Measurements from ENCODE around the gene KANSL2.
"Not testable (repeated sequence)": the region's sequence is repeated elsewhere in the genome, so short reads cannot be mapped to it uniquely, and the experiment has no call there.

KANSL2 gene

DNA sequence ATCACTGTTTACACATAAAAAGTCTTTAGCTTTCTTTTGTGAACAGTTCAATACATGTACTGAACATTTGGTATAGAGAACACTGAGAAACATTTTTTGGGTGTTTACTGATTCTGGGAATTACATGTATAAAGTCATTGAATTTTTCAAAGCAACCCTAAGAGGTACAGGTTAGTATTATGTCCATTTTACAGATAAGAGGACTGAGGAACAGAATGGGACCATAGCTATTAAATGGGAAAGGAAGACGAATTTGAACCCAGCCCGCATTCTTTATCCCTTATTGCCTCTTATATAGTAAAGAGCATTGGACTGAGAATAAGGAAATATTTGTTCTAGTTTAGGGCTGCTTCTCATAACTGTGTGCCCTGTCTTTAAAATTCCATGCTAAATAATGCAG, 889 bp upstream of the KANSL2 start:
- DNase-seq = no peak

GRCh38 chr12:48682533-48682905, 481 bp upstream of the KANSL2 start:
- not testable (repeated sequence) for DNase-seq

DNA sequence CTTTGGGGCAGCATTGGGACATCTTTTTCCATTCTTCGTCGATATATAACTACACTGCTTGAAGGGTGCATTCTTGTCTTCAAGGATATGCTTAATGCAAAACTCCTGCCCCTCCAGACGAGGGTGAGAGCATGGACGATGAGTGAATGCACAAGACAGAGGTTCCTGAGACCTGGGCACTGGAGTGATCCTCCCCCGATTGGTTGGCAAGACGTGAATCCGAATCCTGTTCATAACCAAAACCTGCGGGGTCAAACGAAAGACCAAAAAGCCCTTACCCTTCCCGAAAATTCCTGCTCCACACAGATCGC, 684 bp downstream of the KANSL2 start:
- DNase-seq = no peak

DNA sequence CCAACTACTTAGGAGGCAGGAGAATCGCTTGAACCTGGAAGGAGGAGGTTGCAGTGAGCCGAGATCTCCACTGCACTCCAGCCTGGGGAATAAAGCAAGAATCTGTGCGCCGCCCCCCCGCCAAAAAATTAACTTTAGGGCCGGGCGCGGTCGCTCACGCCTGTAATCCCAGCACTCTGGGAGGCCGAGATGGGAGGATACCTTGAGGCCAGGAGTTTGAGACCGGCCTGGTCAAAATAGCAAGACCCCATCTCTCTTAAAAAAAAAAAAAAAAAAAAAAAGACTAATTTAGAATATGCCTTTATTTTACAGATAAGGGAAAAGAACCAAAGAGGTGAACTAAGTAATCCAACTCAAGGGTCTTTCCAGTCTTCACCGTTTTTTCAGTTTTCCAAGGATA, 1.2 kb downstream of the KANSL2 start:
- DNase-seq = no peak

DNA sequence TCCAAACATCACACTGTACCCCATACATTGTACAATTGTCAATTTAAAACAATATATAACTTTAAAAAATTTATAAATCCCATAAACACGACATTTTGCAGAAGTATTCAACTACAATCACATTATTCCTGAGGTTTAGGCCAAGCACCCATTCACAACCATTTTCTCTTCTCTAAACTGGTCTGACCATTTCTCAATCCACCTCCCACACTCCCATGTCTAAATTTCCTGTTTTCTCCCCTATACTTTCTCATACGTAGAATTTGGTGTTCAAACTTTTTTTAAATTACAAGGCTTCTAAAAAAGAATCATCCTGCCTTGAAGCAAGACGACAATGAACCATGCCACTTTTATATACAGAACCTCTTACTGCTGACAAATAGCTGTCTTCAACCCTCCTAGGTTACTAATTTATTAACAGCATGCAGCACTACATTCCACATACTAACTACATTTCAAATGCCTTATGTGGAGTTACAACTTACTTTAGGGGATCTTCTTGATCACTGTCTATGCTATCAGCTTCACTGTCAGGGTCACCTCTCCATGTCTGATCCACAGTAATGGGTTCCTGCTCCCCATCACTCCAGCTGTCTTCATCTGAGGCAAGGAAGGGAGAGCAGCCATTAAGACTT, 3.4 kb downstream of the KANSL2 start:
- DNase-seq = peak; percentile 51

DNA sequence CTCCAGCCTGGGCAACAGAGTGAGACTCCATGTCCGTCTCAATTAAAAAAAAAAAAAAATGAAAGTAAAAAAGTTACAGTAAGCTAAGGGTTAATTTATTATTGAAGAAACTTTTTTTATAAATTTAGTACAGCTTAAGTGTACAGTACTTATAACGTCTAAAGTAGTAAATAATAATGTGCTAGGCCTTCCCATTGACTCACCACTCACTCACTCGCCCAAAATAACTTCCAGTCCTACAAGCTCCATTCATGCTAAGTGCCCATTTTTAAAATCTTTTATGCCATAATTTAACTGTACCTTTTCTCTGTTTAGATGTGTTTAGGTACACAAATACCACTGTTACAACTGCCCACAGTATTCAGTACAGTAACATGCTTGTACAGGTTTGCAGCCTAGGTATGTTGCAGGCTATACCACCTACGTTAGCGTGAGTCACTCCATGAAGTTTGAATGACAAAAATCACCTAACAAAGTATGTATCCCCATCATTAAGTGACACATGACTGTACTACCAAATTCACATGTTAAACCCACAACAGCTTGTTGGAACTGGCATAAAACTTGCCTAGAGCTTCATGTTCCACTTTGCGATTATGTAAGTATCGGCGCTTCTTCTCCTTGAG, 10.7 kb downstream of the KANSL2 start:
- no peak for DNase-seq

- no peak for DNase-seq
These were observed 13.0 kb downstream of the KANSL2 start for GRCh38 chr12:48668996-48669395.

DNA sequence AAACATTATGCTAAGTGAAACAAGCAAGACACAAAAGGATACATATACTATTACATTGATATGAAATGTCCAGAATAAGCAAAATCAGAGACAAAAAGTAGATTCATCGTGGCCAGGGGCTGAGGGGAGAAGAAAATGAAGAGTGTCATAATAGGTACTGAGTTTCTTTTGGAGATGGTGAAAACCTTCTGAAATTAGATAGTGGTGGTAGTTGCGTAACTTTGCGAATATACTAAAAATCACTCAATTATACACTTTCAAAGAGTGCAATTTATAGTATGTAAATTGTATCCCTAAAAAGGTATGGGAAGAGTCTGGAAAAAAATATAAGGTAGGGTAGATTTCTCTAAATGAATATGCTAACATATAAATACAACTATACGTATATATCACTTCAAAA, 22.2 kb downstream of the KANSL2 start:
- DNase-seq = no peak

DNA sequence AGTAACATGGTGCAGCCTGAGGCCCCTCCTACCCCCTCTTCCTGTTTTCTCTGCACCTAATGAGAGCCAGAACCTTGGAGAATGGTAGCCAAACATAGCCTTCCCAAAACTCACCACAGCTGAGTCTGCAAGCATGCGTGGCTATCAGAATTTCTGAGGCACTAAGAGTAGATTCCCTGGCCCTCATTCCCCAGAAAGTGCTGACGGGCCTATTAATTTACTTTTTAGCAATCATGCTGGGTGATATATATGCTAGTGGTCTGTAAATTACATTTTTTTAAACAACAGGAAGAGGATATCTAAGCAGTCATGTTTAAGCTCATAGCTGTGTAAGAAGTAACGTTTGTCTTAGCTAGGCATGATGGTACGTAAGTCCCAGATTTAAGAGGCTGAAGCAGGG, 30.4 kb downstream of the KANSL2 start:
- DNase-seq = no peak

GRCh38 chr12:48645354-48645753, 36.7 kb downstream of the KANSL2 start:
- not testable (repeated sequence) for DNase-seq

- DNase-seq = no peak
These were observed 39.0 kb downstream of the KANSL2 start for GRCh38 chr12:48643011-48643410.

- not testable (repeated sequence) for DNase-seq
These were observed 40.1 kb downstream of the KANSL2 start for GRCh38 chr12:48641752-48642555.

DNA sequence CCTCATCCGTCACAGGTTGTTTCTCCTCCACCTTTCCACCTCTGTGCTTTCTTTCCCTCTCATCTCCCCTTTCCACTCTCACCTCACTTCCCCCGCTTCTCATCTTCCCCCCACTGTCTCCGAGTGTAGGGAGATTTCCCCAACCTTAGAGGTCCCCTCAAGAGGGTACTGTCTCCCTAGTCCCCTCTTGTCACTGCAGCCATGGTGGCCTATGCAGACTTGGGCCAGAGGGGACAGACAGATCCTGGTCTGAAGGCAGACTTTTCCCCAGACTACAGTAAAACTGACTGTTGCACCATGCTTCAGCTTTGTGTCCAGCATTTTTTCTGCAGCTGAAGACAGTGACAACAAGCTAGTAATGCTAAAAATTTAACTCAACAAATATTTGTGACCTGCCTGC, 41.2 kb downstream of the KANSL2 start:
- no peak for DNase-seq

DNA sequence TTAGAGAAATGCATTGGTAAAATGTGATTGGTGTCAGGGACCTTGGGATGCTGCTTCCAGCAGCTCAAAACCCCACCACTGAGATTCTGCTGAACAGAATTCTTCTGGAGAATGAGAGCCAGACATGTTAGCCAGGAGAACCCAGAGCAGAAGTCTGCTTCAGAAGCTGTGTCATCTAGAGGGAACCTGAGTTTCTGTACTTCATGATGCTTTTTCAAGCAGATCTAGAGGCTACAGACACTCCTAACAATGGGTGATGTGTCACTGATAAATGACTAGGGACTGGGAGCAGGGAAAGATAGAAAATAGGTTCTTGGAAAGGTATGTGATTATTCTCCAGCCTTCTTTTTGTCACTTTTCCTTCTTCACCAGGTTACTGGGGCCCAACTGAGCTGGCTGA, 41.6 kb downstream of the KANSL2 start:
- no peak for DNase-seq

DNA sequence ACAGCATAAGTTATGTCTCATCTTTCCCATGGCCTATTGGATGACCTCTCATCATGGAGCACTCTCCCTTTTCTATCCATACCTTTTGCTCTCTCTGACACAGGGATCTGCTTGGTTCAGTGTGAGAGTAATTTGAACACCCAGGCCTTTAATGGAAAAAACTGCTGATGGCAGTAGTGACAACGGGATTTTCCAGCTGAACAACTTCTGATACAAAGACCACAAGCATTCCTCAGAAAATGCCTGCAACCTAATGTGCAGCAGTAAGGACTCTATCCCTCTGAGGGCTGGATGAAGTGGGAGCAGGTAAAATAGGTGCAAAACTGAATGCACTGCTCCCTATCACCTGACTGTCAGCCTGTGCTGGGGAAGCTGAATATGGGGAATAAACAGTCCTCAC, 51.0 kb downstream of the KANSL2 start:
- no peak for DNase-seq

- no peak for DNase-seq
These were observed 51.7 kb downstream of the KANSL2 start for GRCh38 chr12:48630346-48630745.

GRCh38 chr12:48629541-48629940, 52.5 kb downstream of the KANSL2 start:
- DNase-seq = no peak

GRCh38 chr12:48627556-48627955, 54.5 kb downstream of the KANSL2 start:
- DNase-seq = no peak

- DNase-seq = not testable (repeated sequence)
These were observed 59.0 kb downstream of the KANSL2 start for GRCh38 chr12:48622997-48623396.

GRCh38 chr12:48618541-48618940, 63.5 kb downstream of the KANSL2 start:
- DNase-seq = peak; percentile 56

- no peak for DNase-seq
These were observed 66.4 kb downstream of the KANSL2 start for GRCh38 chr12:48615681-48616080.

DNA sequence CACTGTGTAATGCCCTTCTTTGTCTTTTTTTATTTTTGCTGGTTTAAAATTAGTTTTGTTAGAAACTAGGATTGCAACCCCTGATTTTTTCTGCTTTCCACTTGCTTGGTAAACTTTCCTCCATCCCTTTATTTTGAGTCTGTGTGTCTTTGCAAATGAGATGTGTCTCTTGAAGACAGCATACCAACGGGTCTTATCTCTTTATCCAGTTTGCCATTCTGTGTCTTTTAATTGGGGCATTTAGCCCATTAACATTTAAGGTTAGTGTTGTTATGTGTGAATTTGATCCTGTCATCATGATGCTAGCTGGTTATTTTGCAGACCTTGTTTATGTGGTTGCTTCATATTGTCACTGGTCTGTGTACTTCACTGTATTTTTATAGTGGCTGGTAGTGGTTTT, 68.7 kb downstream of the KANSL2 start:
- no peak for DNase-seq

All from MV-4-11 (cell line).